Fibroblast of skin of abdomen (primary cell): Measurements from ENCODE around the gene ABCB8.
"Not testable (repeated sequence)": the region's sequence is repeated elsewhere in the genome, so short reads cannot be mapped to it uniquely, and the experiment has no call there.

Experiments used
- DNase-seq: peaks from one replicate; pipeline ENCODE4 v3.0.0-alpha.2; 2013

The ABCB8 gene

GRCh38 chr7:151015967-151016366 lies 12.3 kb upstream of the ABCB8 start:
- DNase-seq: no peak

- no peak for DNase-seq
Measured at GRCh38 chr7:151016505-151016904, 11.7 kb upstream of the ABCB8 start.

GRCh38 chr7:151016942-151017341 lies 11.3 kb upstream of the ABCB8 start:
- DNase-seq: no peak

- DNase-seq: no peak
Measured at GRCh38 chr7:151017370-151017952, 10.8 kb upstream of the ABCB8 start.

GRCh38 chr7:151017953-151018420 lies 10.3 kb upstream of the ABCB8 start:
- DNase-seq: peak; percentile 36

GRCh38 chr7:151018421-151019129 lies 9.7 kb upstream of the ABCB8 start:
- DNase-seq: peak; percentile 38

- DNase-seq: no peak
Measured at GRCh38 chr7:151019130-151019447, 9.2 kb upstream of the ABCB8 start.

- no peak for DNase-seq
Measured at GRCh38 chr7:151020231-151020630, 8.0 kb upstream of the ABCB8 start.

- DNase-seq: no peak
Measured at GRCh38 chr7:151023232-151023631, 5.0 kb upstream of the ABCB8 start.

- no peak for DNase-seq
Measured at GRCh38 chr7:151024435-151025056, 3.7 kb upstream of the ABCB8 start, which contains the start of gene ATG9B. ATG9B (minus strand) TSS chr7:151024494; CDS start chr7:151024423, 71 bp downstream.

- DNase-seq: no peak
Measured at GRCh38 chr7:151025924-151026671, 2.2 kb upstream of the ABCB8 start.

- not testable (repeated sequence) for DNase-seq
Measured at GRCh38 chr7:151026771-151027727, 1.2 kb upstream of the ABCB8 start.

GRCh38 chr7:151027728-151028130 lies 521 bp upstream of the ABCB8 start:
- not testable (repeated sequence) for DNase-seq

GRCh38 chr7:151028948-151029501 lies 775 bp downstream of the ABCB8 start:
- no peak for DNase-seq

- no peak for DNase-seq
Measured at GRCh38 chr7:151031011-151031410, 2.8 kb downstream of the ABCB8 start.

- no peak for DNase-seq
Measured at GRCh38 chr7:151032936-151033863, 5.0 kb downstream of the ABCB8 start.

- no peak for DNase-seq
Measured at GRCh38 chr7:151033864-151034249, 5.6 kb downstream of the ABCB8 start.

GRCh38 chr7:151034312-151035025 lies 6.2 kb downstream of the ABCB8 start:
- no peak for DNase-seq

- DNase-seq: no peak
Measured at GRCh38 chr7:151035026-151035717, 6.9 kb downstream of the ABCB8 start.
